HG02943 (cell line): ENCODE measurements around the gene FAM131B.
"Not testable (repeated sequence)": the region's sequence is repeated elsewhere in the genome, so short reads cannot be mapped to it uniquely, and the experiment has no call there.

Experiments
- ATAC-seq: cut with Tn5 transposase; IDR thresholded peaks from one replicate; pipeline ENCODE4 v1.9.1; 2021; ENCODE audit warnings: mild to moderate bottlenecking, low read depth, moderate library complexity; ENCODE audit not compliant: unreplicated experiment

Gene FAM131B

DNA sequence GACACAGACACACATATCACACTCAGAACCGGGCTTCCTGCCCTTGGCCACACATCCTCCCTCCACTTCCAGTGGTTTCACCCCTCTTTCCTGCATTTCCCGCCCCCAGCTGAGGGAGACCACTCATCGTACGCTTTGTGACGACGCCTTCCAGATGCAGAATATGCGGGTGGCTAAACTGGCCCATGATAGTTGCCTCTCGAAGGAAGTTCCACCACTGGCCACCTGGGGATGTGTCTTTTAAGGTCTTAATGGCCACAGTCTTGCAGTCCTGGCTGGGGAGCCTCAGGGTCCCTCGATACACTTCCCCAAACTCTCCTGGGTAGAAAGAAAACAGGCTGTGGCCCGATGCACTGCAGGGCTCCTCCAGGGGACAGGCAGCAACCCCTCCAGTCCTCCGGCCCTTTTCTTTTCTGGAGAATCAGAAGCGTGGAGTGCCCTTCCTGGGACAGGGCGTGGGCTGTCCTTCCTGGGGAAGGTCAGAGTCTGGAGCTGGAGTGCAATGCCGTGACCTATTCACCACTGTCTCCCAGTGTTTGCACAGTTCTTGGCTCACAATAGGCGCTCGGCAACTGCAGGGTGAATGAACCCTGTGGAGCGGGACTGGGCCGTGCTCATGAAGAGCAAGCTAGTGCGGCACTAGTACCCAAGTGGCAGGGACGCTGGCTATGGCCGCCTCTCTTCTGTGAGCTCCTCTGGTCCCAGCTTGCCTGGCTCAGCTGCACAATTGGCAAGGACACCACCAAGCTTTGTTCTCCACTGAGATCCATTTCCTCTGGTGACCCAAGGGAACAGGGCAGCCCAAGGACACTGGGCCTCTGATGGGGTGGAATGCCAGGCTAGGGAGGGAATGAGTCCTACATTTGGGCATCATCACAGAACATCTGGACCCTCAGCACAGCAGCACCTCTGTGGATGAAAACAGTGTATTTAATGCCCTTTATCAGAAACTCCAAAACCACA lies 33.0 kb upstream of the FAM131B start:
- ATAC-seq: no peak

DNA sequence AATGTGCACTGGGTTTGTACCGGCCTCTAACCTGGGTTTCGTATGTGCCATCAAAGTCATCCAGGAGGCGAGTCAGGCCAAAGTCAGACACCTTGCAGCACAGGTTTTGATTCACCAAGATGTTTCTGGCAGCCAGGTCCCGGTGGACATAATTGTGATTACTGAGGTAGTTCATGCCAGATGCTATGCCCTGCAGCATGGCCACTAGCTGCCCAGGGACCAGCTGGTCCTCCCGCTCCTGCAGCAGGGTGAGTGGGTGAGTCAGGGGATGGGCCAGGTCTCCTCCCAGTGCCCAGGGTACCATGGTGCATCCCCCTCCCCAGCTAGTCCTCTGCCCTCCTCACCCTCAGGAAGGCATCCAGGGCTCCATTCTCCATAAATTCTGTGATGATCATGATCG lies 32.3 kb upstream of the FAM131B start:
- ATAC-seq: no peak

DNA sequence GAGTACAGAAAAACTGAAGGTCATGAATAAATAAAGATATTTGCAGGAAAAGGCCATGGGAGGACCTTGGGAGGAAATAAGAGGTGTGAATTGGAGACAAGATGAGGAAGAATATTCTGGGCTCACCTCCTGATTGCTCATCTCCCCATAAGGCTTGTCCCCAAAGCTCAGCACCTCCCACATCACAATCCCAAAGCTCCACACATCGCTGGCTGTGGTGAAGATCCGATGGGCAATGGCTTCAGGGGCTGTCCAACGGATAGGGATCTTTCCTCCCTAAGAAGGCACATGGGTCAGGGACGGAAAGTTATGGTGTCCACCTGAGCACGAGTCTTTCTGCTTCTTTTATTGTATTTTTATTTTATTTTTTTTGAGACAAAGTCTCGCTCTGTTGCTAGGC lies 31.6 kb upstream of the FAM131B start:
- no peak for ATAC-seq

DNA sequence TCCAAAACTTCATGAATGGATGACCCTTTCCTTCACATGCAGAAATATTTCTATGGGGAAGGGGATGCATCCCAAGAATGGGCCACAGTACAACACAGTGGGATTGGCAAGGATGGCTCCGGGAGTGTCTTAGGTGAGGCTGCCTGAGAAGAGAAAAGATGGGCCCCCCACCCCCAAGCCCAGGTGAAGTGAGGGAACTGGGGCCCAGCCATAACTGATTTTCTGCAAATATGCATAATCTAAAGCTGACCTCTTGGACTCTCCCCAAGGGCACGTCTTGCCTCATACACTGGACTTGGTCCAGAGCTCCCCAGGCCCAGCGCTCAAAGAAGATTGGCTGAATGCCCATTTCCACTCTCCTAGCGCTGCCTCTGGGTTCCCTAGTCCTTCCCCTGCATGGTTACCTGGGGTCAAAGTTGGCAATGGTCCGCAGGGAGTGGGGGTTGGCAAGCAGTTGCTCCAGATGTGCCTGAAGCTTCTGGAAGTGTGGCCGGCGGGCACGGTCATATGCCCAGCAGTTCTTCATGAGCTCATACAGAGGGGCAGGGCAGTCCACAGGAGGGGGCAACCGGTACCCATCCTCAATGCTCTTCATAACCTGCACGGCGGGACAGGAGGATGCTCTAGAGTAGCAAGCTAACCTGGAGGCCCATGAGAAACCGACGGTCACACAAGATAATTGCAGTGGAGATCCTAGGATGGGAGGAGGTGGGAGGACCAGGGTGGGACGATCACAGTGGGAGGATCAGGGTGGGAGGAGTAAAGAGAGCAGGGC lies 30.9 kb upstream of the FAM131B start:
- ATAC-seq: no peak

DNA sequence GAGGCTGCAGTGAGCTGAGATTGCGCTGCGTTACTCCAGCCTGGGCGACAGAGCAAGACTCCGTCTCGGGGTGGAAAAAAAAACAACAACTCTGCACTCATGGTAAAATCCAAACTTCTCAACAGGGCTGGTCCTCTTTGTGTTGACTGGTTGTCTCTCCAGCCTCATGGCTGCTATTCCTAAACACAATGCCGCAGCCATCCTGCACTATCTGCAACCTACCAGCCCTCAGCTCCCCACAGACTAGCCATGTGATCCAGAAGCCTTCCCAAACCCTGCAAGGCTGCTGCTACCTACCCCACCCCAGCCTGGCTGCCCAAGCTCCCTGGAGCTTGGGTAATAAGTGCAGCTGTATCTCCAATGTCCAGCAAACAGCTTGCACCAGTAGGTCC lies 30.4 kb upstream of the FAM131B start:
- no peak for ATAC-seq

DNA sequence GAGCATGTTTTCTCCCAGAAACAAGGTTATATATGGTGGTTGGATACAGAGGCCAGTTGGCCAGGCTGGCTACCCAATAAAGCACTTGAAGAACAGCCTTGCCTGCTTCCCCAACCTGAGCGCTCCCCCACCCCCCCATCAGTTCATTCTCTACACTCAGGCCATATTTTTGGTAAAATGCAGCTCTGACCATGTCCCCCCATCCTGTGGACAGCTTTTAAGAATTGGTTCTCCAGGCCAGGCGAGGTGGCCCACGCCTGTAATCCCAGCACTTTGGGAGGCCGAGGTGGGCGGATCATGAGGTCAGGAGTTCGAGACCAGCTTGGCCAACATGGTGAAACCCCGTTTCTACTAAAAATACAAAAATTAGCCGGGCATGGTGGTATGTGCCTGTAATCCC lies 29.9 kb upstream of the FAM131B start:
- ATAC-seq: not testable (repeated sequence)

DNA sequence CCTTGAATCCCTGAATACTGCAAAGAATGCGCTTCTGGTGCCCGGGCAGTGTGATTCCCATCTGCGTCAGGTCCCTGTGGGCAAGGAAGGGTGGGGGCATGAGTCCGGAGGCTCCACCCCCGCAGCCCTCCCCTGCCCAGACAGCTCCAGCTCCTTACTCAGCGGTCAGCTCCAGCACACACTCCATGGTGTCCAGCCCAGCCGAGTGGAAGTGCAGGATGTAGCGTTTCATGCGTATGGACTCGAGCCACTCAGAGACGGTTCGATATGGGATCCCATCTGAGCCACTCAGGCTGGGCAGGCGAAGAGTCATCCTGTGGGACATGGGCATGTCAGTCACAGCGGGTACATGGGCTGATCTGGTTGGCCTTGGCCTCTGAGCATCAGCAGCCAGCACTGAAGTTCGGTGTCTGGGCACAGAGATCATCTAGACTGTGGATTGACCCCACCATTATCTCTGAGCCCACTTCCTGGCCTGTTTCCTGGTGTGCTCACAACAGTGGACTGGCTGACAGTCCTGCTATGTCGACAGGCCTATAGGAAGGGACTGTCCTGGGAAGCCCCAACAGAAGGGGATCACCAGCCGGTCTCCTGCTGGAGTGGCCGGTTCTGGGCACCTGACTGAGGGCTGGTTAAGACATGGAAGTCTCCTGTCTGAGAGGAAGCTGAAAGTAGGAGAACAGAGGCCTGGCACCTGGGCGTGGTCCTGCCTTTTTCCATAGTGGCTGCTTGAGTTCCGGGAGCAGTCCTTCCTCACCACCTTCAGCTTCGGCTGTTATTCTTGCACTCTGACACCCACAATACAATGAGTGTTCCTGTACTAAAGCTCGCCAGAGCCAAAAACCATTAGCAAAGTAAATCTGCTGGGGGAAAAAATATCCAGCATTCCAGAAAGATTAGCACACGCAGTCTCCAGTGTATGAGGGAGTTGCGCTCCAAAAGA lies 29.2 kb upstream of the FAM131B start:
- ATAC-seq: no peak

DNA sequence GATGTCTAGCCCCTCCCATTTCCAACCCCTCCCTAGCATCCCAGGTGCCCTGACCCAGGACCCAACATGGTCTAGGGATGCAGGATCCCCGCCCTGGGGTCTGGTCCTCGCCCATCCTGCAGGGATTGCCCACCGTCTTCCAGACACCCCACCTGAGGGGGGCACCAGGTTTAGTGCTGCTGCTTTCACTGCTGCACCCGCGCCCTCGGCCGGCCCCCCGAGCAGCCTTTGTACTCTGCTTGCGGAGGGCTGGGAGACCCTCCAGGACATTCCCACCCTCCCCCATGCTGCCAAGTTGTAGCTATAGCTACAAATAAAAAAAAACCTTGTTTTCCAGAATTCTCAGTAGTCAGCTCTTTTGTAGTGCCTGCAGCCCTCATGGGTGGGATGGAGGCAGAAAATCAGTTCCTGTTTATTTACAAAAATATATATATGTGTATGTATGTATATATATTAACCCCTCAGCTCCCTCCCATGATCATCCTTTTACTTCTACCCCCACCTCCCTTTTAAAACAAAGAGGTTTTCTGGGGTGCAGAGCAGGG lies 28.3 kb upstream of the FAM131B start:
- ATAC-seq: no peak

DNA sequence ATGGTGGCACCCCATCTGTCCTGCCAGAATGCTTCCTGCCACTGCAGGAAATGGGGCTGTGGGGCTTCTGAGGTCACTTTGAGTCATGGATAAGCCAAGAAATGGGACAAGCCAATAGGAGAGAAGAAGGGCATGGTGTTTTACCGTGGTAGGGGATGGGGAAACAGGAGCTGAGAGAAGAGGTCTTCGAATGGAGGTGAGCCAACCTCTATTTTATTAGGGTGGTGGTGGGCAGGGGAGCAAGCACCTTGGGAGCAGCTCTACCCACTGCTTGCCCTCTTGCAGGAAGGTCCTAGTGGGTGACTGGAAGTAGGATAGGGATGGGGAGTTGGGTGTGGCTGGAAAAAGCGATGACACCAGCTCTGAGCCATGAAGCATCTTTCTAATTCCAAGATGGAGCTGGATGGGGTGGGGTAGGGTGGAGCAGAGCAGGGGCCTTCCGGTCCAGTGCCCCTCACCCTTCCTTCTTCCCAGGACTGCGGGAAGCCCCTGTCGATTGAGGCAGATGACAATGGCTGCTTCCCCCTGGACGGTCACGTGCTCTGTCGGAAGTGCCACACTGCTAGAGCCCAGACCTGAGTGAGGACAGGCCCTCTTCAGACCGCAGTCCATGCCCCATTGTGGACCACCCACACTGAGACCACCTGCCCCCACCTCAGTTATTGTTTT lies 27.7 kb upstream of the FAM131B start:
- ATAC-seq: no peak

DNA sequence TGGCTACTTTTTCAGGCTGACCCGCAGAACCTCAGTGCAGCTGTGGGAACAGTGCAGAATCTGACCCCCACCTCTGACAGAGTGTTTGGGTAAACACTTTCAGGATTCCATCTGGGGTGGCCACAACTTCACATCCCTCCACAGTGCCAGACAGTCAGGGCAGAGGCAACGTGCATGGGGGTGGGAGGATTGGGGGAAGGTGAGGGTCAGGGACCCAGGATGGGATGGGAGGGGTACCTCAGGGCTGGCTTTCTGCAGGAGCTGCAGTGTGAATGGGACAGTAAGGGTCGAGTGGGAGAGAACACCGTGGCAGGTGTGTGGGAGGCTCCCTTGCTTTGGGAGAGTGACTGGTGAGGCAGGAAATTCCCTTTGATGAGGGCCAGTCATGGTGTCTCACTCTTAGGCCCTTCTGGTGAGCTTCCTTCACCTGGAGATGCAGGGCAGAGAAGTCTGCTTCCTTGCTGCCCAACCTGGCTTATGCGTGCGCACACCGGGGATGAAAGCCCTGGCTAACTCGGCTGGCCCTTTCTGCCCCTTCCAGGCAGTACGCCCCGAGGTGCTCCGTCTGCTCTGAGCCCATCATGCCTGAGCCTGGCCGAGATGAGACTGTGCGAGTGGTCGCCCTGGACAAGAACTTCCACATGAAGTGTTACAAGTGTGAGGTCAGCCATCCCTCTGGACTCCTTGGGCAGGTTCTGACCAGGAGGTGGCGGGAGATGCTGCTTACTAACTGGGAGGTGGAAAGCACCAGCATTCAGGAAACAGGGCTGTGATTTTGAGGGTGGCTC lies 27.0 kb upstream of the FAM131B start:
- no peak for ATAC-seq

DNA sequence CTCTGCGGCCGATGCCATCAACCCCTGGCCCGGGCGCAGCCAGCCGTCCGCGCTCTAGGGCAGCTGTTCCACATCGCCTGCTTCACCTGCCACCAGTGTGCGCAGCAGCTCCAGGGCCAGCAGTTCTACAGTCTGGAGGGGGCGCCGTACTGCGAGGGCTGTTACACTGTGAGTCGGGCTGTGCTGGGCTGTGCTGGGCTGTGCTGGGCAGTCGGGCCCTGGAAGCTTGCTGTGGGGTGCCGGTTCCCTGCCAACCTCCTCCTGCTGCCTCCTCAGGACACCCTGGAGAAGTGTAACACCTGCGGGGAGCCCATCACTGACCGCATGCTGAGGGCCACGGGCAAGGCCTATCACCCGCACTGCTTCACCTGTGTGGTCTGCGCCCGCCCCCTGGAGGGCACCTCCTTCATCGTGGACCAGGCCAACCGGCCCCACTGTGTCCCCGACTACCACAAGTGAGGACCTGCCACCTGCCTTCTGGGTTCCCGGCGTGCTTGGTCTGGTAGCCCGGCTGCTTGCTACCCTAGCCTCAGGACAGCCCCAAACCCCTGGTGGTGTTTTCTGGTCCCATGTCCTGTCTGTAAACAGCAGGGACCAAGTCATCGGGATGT lies 26.1 kb upstream of the FAM131B start:
- no peak for ATAC-seq

DNA sequence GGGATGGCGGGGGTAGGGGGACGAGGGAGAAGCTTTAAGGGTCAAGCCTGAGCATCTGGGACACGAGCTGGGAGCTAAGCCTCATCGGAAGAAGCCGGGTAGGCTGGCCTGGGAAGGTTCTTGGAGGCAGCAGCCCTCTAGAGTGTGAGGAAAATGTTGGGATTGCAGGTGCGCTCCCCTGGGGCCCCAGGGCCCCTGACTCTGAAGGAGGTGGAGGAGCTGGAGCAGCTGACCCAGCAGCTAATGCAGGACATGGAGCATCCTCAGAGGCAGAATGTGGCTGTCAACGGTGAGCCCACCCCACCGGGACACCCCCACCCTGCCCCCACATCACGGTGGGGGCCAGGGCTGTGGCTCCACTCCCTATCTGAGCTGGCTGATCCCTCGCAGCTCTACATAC lies 25.5 kb upstream of the FAM131B start:
- no peak for ATAC-seq

DNA sequence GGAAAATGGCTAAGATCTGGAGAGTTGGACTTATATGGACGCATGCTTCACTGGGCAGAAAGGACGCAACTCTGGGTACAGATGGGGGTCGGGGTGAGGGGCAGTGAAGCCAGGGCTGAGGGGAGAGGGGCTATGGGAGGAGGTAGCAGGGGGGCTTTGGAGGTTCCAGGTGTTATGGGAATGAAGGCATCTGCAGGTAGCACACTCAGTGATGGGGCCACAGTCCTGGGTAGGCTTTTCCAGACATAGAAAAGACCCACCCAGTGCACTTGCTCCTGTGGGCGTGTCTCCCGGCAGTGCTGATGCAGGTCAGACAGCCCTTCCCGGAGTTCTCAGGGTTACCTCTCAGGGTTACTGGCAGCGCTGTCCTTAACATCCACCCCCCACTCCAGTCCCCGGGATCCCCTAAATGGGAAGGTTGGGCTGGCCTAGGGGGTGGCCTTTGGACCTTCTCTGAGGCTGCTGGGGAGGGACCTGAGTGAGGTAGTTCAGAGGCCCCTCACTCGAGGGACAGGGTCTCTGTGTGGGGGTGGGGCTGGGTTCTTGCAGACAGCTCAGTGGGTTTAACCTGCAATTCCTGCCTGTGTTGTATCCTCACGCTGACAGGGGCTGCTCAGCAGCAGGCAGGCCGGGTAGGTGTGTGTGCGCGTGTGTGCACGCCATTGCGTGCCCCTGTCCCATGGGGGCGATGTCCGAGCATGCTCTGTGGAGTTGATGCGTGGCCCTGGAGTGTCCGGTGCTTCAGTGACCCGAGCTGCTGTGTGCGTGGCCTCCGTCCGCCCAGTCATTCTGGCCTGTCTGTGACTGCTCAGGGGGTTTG lies 24.9 kb upstream of the FAM131B start:
- no peak for ATAC-seq

DNA sequence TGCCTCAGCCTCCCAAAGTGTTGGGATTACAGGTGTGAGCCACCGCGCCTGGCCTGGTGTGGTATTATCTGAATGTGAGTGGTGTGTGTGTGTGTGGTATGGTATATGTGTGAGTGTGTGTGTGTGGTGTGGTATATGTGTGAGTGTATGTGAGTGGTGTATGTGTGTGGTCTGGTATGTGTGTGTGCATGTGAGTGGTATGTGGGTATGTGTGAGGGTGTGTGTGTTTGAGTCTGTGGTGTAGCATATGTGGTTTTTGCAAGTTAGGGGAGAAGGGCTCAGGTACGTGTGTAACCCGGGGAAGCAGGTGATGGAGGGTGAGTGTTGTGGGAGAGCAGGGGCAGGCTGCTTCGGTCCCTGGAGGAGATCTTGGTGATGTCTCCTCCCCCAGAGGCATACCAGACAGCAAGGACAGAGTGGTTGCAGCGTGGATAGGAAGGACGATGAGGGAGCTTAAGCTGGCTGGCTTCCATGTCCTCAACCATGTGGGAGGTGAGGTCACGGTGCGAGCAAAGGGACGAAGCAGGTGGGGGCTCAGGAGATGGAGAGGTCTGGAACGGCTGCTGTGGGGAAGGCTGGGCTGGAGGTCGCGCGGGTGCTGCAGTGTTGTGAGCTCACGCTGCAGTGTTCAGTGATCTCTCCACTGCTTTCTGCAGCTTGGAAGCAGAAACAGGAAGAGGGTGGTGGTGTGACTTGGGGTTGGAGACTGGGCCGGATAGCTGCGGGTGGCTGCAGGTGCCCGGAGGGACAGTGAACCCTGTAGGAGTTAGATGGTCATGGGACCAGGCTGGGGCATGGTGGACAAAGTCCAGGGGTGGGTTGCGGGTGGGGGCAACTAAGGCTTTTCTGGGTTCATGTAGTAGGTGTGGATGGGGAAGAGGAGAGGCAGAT lies 23.6 kb upstream of the FAM131B start:
- ATAC-seq: no peak

DNA sequence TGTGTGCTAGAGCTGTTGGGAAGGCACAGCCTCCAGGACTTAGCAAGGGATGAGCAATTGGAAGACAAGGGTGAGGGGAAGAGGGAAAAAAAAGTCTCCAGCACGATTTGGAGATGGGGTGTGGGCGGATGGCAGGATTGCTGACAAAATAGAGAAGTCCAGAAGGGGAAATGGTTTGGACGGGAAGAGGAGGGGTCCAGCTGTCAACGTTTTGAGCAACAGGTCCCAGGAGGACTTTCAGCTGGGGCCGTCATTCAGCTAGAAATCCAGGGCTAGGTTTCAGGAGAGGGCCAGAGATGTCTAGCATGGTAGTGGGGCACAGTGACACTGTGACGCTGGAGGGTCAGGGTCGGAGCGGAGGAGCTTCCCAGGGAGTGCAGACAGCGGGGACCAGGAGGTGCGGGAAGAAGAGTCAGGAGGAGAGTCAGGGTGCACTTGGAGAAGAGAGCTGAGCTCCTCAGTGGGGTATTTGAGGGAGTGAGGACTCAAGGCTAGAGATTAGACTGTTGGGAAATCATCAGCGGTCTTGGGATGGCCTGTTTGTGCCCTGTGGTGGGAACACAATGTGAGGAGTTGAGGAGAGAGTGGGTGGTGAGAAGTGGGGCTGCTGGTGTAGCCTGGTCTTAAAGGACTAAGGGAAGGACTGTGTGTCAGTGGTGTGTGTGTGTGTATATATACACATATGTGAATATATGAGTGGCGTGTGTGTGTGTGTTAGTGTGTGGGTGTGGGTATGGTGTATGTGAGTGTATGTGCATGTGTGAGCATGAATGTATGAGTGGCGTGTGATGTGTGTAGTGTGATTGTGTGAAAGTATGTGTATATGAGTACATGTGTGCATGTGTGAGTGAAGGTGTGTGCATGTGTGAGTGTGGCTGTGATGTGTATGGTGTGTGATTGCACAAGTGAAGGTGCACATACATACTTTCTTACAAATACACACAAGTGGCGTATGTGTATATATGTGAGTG lies 22.4 kb upstream of the FAM131B start:
- ATAC-seq: no peak

DNA sequence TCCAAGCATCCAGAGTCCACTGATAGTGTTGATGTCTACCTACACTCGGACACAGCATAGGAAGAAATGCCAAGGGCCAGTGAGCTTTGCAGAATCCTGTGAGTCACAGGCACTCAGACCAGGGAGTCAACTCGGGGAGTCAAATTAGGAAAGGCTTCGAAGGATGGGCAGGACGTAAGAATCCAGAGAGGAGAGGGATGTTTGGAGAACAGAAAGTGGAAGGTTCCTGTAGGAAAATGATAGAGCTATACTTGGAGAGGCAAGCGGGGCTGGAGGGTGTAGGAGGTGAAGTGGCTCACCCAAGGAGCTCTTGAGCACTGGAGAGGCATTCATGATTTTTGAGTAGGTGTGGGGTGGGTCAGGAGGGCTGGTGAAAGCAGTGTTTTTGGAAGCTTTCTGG lies 21.6 kb upstream of the FAM131B start:
- no peak for ATAC-seq
